IPS-18c (cell line): ENCODE measurements around the gene EXOC4.

Source experiments
- H3K4me3 ChIP-seq: 2 replicates; pipeline ENCODE4 v1.7.0; 2013; ENCODE audit warnings: low read depth, mild to moderate bottlenecking, low read length, moderate library complexity; ENCODE audit not compliant: insufficient read depth
- H3K9me3 ChIP-seq: one replicate; pipeline ENCODE4 v1.6.1; 2013; ENCODE audit warnings: mild to moderate bottlenecking, low read length, moderate library complexity; ENCODE audit not compliant: control insufficient read depth, insufficient read depth

The EXOC4 gene

GRCh38 chr7:133691727-133692610 is 439.1 kb downstream of the EXOC4 start:
- Histone ChIP-seq H3K9me3 (no peaks in the 10 kb centered on the region), H3K4me3 (no peak overlapping the region)

GRCh38 chr7:133693281-133693680 is 440.4 kb downstream of the EXOC4 start:
- Histone ChIP-seq H3K4me3 (no peak overlapping the region), H3K9me3 (no peaks in the 10 kb centered on the region)

GRCh38 chr7:133696056-133696455 is 443.2 kb downstream of the EXOC4 start:
- Histone ChIP-seq H3K4me3 (no peak overlapping the region), H3K9me3 (no peaks in the 10 kb centered on the region)

- H3K9me3 ChIP-seq: no peaks in the 10 kb centered on the region
- H3K4me3 ChIP-seq: no peak overlapping the region
These were observed 444.7 kb downstream of the EXOC4 start for GRCh38 chr7:133697585-133697984.

- Histone ChIP-seq H3K4me3 (no peak overlapping the region), H3K9me3 (no peaks in the 10 kb centered on the region)
These were observed 445.2 kb downstream of the EXOC4 start for GRCh38 chr7:133698127-133698526.

- H3K9me3 ChIP-seq: no peaks in the 10 kb centered on the region
- no peak overlapping the region for H3K4me3 ChIP-seq
These were observed 446.5 kb downstream of the EXOC4 start for GRCh38 chr7:133699386-133699785.

GRCh38 chr7:133702078-133702477 is 449.2 kb downstream of the EXOC4 start:
- Histone ChIP-seq H3K9me3 (no peaks in the 10 kb centered on the region), H3K4me3 (no peak overlapping the region)

GRCh38 chr7:133702960-133703359 is 450.1 kb downstream of the EXOC4 start:
- no peaks in the 10 kb centered on the region for H3K9me3 ChIP-seq
- H3K4me3 ChIP-seq: no peak overlapping the region

GRCh38 chr7:133703547-133703946 is 450.7 kb downstream of the EXOC4 start:
- H3K4me3 ChIP-seq: no peak overlapping the region
- H3K9me3 ChIP-seq: no peaks in the 10 kb centered on the region

- Histone ChIP-seq H3K4me3 (no peak overlapping the region), H3K9me3 (no peaks in the 10 kb centered on the region)
These were observed 451.6 kb downstream of the EXOC4 start for GRCh38 chr7:133704453-133704852.

GRCh38 chr7:133705596-133705995 is 452.7 kb downstream of the EXOC4 start:
- Histone ChIP-seq H3K4me3 (no peak overlapping the region), H3K9me3 (no peaks in the 10 kb centered on the region)

- no peaks in the 10 kb centered on the region for H3K9me3 ChIP-seq
These were observed 453.1 kb downstream of the EXOC4 start for GRCh38 chr7:133706016-133706415.

GRCh38 chr7:133709036-133709880 is 456.4 kb downstream of the EXOC4 start:
- H3K4me3 ChIP-seq: no peak overlapping the region
- H3K9me3 ChIP-seq: no peaks in the 10 kb centered on the region

More at GRCh38 chr7:133706016-133706415, 453.1 kb downstream of the EXOC4 start:
- no peak overlapping the region for H3K4me3 ChIP-seq

- Histone ChIP-seq H3K9me3 (no peaks in the 10 kb centered on the region), H3K4me3 (no peak overlapping the region)
These were observed 459.7 kb downstream of the EXOC4 start for GRCh38 chr7:133712544-133712943.

GRCh38 chr7:133714654-133715053 is 461.8 kb downstream of the EXOC4 start:
- Histone ChIP-seq H3K4me3 (no peak overlapping the region), H3K9me3 (no peaks in the 10 kb centered on the region)

- no peaks in the 10 kb centered on the region for H3K9me3 ChIP-seq
- H3K4me3 ChIP-seq: no peak overlapping the region
These were observed 465.3 kb downstream of the EXOC4 start for GRCh38 chr7:133718131-133718530.

GRCh38 chr7:133723044-133723443 is 470.2 kb downstream of the EXOC4 start:
- no peak overlapping the region for H3K4me3 ChIP-seq
- no peaks in the 10 kb centered on the region for H3K9me3 ChIP-seq

- H3K9me3 ChIP-seq: no peaks in the 10 kb centered on the region
These were observed 471.3 kb downstream of the EXOC4 start for GRCh38 chr7:133724148-133724547.

More at GRCh38 chr7:133724148-133724547, 471.3 kb downstream of the EXOC4 start:
- H3K4me3 ChIP-seq: no peak overlapping the region
